ENCODE measurements around the gene LYRM4. TPM values are rescaled to one million over a fixed set of nuclear protein-coding genes. Genes with fewer than 3 reads are reported as not detected.

LYRM4 gene
- total and polyA plus RNA-seq, 2 donors (not counting 1 experiment from before 2014, with no cell fraction given) = 22.1 to 29.5 TPM

DNA sequence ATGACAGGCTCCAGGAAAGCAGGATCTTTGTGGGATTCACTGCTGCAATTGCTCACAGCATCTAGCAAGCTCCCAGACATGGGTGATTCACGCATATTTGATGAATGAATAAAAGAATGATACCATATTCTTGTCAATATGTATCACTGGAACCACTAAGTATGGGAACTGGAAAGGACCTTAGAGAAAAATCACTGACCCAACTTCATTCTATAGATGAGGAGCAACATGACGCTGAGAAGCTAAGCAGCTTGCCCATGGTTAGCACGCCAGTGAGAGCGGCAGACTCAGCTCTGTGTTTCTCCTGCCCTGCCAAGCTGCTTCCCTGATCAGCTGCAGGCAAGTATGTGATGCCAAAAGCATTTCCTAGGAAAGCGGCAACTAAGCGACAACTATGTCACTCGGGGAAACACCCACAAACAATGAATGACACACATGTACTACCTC, 108.8 kb downstream of the LYRM4 start:
- CTCF ChIA-PET = interaction anchor here (0.7 to 2.0 kb wide), 4 partner anchors 8 to 31 kb away, joined by 3 to 14 read pairs (median 4); no protein-coding TSS in a partner anchor
- Mint-ChIP-seq H3K4me3 (no peak overlapping the region), H3K4me1 (no peaks in the 10 kb centered on the region), H3K9me3 (ENCODE audit: insufficient read depth) (no peaks in the 10 kb centered on the region), H3K27ac (no peak overlapping the region), H3K27me3 (no peaks in the 10 kb centered on the region)
- H3K36me3 ChIP-seq (replicated peaks in 1 of 2; ENCODE audit: control extremely low read depth in 1 of 2, control insufficient read depth in 1 of 2, extremely low read depth in 1 of 2, insufficient read depth in 2 of 2, low read length in 1 of 2) = no peaks in the 10 kb centered on the region
- H3K4me2 ChIP-seq (replicated peaks; ENCODE audit: low read depth, low read length, poor library complexity, severe bottlenecking) = no peak overlapping the region
- H3K79me2 ChIP-seq (ENCODE audit: control insufficient read depth, insufficient read depth, low read length) = no peaks in the 10 kb centered on the region
- 76% methylated on average over 6 of the region's 7 CpGs for WGBS (ENCODE audit: insufficient coverage)
- H3K9ac ChIP-seq (ENCODE audit: low read length) = no peak overlapping the region
- H3K9me3 ChIP-seq (ENCODE audit: control extremely low read depth in 1 of 3, control insufficient read depth in 2 of 3, insufficient read depth in 1 of 3, low read length in 2 of 3) = no peaks in the 10 kb centered on the region
- H3K27me3 ChIP-seq (replicated peaks in 1 of 4; ENCODE audit: control extremely low read depth in 1 of 4, control insufficient read depth in 3 of 4, insufficient read depth in 4 of 4, low read length in 3 of 4) = no peaks in the 10 kb centered on the region
- H2AFZ ChIP-seq (ENCODE audit: insufficient read depth, low read depth, low read length, poor library complexity, severe bottlenecking) = no peak overlapping the region
- POLR2A ChIA-PET = no interaction called here
- ATAC-seq (ENCODE audit: low read depth) = no peak
- H3K27ac ChIP-seq (ENCODE audit: low read length in 2 of 2) = no peak overlapping the region
- no peak overlapping the region for H3K4me3 ChIP-seq (ENCODE audit: control extremely low read depth in 1 of 5, extremely low read depth in 1 of 5, insufficient read depth in 1 of 5, low read depth in 2 of 5, low read length in 4 of 5)
- H4K20me1 ChIP-seq (ENCODE audit: control insufficient read depth, insufficient read depth, low read length, poor library complexity, severe bottlenecking) = no peaks in the 10 kb centered on the region
- TF ChIP-seq CTCF (IDR thresholded peaks at IDR 0.05) = no peak
- TF ChIP-seq EZH2 (IDR thresholded peaks at IDR 0.05; ENCODE audit: borderline replicate concordance, insufficient read depth, low read depth, low read length, poor library complexity, severe bottlenecking) = no peak
- no peak for DNase-seq
- H3K4me1 ChIP-seq (ENCODE audit: control insufficient read depth in 2 of 2, insufficient read depth in 2 of 2, low read length in 2 of 2) = no peaks in the 10 kb centered on the region
- intact Hi-C loops (cut with micrococcal nuclease) = no loop called here

DNA sequence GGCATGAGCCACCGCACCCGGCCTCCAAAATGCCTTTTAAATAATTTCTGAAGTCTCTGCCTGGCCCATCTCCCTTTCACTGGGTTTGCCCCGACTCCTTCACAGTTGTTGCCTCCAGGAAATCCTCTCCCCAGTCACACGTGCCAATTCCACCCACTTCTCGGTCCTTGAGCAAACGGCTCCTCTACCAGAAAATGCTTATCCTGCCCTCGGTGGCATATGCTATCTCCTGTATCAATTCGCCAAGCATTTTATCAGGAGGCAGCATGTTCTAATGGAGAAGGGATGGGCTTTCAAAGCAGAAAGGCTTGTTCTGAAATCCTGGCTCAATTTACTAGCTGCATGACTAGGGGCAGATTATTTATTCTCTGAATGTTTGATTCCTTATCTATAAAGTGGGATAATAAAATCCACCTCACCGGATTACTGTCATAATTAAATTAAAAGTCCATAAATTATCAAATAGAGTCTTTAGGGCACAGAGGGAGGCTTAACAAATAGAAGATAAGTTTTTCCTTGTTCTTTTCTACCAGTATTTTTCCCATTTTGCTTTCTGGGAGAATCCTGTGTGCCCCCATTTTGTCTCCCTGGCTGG, 109.3 kb downstream of the LYRM4 start:
- H2AFZ ChIP-seq (ENCODE audit: insufficient read depth, low read depth, low read length, poor library complexity, severe bottlenecking) = no peak overlapping the region
- Mint-ChIP-seq H3K4me3 (no peak overlapping the region), H3K9me3 (ENCODE audit: insufficient read depth) (no peaks in the 10 kb centered on the region), H3K4me1 (no peaks in the 10 kb centered on the region), H3K27ac (no peak overlapping the region), H3K27me3 (no peaks in the 10 kb centered on the region)
- DNase-seq = no peak
- H3K27ac ChIP-seq (ENCODE audit: low read length in 2 of 2) = no peak overlapping the region
- H3K4me3 ChIP-seq (ENCODE audit: control extremely low read depth in 1 of 5, extremely low read depth in 1 of 5, insufficient read depth in 1 of 5, low read depth in 2 of 5, low read length in 4 of 5) = no peak overlapping the region
- H3K9ac ChIP-seq (ENCODE audit: low read length) = no peak overlapping the region
- no peaks in the 10 kb centered on the region for H4K20me1 ChIP-seq (ENCODE audit: control insufficient read depth, insufficient read depth, low read length, poor library complexity, severe bottlenecking)
- no peak for TF ChIP-seq EZH2 (IDR thresholded peaks at IDR 0.05; ENCODE audit: borderline replicate concordance, insufficient read depth, low read depth, low read length, poor library complexity, severe bottlenecking)
- TF ChIP-seq CTCF (IDR thresholded peaks at IDR 0.05) = no peak
- H3K9me3 ChIP-seq (ENCODE audit: control extremely low read depth in 1 of 3, control insufficient read depth in 2 of 3, insufficient read depth in 1 of 3, low read length in 2 of 3) = no peaks in the 10 kb centered on the region
- 56% methylated on average over 4 of the region's 9 CpGs for WGBS (ENCODE audit: insufficient coverage)
- H3K36me3 ChIP-seq (replicated peaks in 1 of 2; ENCODE audit: control extremely low read depth in 1 of 2, control insufficient read depth in 1 of 2, extremely low read depth in 1 of 2, insufficient read depth in 2 of 2, low read length in 1 of 2) = no peaks in the 10 kb centered on the region
- ChIA-PET CTCF (interaction anchor here (0.7 to 2.0 kb wide), 3 partner anchors 8 to 32 kb away, joined by 3 to 14 read pairs (median 4); no protein-coding TSS in a partner anchor), POLR2A (no interaction called here)
- ATAC-seq (ENCODE audit: low read depth) = no peak
- H3K4me1 ChIP-seq (ENCODE audit: control insufficient read depth in 2 of 2, insufficient read depth in 2 of 2, low read length in 2 of 2) = no peaks in the 10 kb centered on the region
- no peaks in the 10 kb centered on the region for H3K27me3 ChIP-seq (replicated peaks in 1 of 4; ENCODE audit: control extremely low read depth in 1 of 4, control insufficient read depth in 3 of 4, insufficient read depth in 4 of 4, low read length in 3 of 4)
- H3K79me2 ChIP-seq (ENCODE audit: control insufficient read depth, insufficient read depth, low read length) = no peaks in the 10 kb centered on the region
- intact Hi-C loops (cut with micrococcal nuclease) = no loop called here
- H3K4me2 ChIP-seq (replicated peaks; ENCODE audit: low read depth, low read length, poor library complexity, severe bottlenecking) = no peak overlapping the region
